ENCODE results near the gene TCF4.

The TCF4 gene

DNA sequence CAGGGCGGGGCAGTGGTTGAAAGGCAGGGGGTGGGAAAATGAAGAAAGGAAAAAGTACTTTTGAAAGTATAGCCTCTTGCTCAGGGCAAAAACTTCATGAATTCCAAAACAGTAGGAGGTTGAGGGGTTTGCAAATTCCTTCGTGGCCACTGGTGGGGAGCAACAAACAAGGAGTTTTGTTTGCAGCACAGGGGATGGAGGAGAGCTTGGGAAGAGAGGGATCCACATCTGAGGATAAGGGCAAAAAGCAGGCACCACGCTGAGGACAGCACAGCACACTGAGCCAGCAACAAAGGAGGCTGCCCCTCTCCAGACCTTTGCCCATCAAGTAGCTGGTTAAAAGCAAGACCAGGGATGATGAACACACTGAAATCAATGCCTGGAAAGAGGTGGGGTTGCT, 148.9 kb downstream of the TCF4 start:
- DNase-seq (ENCODE audit: low read depth in 3 of 3), result no peak

DNA sequence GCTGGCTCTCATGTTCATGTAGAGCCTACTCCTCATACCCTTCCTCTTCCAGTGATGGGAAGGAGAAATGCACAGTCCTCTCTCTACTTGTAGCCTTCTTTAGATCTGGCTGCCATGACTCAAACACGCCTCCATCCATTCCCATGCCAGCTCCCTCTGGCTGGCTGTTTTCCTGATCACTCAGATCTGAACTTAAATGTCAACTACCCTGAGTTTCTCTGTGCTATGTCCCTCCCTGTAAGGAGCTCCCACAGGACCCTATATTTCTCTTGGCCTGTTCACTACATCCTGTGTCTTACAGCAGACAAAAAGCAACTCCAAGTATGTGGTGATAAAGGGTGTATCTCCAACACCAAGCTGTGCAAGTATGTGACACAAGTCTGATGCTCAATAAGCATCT, 152.4 kb downstream of the TCF4 start:
- no peak for DNase-seq (ENCODE audit: low read depth in 3 of 3)

DNA sequence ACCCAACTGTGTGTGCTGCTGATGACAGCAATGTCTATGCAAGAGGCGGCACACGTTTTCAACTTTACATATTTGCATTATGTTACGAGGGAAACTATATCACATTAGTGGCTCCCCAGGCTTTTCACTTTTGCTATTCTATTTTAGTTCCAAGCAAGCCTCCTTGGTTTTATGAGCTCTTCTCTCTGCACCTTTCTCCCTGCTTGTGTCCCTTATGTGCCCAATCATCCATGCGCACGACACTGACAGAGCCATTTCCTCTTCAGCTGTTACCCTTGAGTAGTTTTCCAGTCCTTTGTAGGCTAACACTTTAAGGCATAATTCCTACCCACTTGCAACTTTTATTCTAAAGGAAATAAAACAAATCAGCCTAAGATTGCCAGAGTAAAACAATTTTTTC, 154.3 kb downstream of the TCF4 start:
- no peak for DNase-seq (ENCODE audit: low read depth in 3 of 3)

DNA sequence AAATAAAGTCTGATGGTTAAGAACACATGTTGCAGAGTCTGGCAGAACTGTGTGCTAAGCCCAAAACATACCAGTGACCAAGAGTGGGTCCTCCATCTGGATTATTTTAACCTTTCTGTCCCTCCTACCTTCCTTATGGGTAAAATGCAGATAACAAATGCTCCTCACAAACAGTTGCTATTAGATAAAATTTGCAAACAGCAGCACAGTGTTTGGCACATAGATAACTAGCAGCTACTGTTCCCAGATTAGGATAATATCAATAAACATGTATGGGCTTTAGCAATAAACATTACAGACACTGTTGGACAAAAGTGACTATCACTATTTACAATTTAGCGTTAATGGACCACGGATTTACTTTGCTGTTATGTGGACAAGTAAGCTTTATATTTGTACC, 154.9 kb downstream of the TCF4 start:
- no peak for DNase-seq (ENCODE audit: low read depth in 3 of 3)

DNA sequence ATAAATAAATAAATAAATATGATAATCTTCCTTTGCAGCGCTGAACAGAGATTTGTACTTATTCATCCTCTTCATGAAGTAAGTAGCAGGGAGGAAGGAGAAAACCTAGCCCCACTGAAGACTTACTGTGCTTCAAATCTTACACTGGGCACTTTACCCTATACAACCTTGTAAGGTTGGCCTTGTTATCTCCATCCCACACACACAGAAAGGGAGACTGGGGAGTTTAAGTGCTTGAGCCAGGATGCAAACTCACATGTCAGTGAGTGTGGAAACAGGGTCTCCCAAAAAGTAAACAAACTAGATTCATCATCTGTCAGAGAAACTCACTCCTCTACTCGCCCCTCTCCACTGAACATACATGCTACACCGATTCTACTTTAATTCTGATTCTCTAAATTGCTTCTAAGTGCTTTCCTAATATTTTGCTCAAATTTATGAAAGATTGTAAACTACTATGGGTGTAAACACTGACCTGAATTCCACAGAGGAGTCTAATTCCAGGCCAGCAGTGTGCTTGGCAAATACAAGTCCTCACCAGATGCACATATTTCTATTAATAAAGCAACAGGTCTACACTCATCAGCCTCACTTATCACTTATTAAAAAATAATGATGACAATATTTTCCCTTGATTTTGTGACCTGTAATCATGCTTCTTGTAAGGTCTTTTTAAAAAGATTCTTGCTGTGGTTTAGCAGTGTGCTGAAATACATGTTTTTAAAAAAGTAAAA, 155.5 kb downstream of the TCF4 start:
- DNase-seq (ENCODE audit: low read depth in 3 of 3), result no peak

DNA sequence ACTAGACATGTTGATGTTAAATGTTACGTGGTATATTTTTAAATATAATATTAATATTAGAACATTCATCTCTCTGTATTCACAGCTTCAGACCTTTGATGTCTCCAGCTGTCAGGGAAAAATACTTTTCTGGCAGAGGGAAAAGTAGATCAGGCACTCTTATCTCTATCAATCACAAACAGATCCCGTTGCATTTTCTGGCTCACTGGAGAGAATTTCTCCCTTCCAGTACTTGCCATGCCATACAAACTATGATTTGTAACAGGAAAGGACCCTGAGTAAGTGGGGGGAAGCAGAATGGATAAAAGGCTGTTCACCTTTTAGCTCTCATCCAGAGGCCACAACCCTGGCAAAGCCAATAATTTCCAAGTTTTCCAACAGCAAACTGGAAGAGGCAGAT, 158.0 kb downstream of the TCF4 start:
- no peak for DNase-seq (ENCODE audit: low read depth in 3 of 3)

DNA sequence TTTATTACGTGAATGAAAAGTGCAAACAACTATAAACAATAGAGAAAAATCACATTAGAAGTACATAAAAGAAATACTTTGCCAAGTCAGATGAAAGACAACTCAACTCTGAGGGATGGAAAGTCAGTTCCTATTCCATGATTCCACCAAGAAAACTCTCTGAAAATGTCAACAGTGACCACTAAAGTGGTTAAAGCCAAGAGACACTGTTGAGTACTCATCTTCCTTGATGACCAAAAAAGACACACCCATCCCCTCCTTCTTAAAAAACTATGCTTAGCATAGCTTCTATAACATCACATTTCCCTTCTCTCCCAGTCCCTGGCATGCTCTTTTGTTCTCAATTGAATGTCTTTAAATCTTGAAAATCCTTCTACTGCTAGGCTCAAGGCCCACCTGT, 160.0 kb downstream of the TCF4 start:
- DNase-seq (ENCODE audit: low read depth in 3 of 3), result no peak

DNA sequence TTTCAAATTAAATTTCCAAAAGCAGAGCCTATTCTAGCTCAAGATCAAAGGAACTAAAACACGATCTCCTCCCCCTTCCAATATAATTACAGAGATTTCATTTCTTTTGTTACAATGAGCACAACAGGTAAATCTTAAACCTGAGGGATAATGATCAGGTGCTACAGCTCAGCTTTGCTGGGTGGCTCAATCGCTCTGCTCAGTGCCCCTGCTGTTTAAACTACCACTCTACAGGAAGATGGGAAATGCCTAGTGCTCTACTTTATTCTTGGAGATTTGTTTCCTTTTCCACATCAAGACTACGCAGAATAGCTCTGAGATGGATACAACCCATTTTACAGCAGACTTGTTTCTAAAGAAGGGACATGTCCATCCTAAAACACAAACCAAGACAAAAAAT, 162.3 kb downstream of the TCF4 start:
- no peak for DNase-seq (ENCODE audit: low read depth in 3 of 3)

DNA sequence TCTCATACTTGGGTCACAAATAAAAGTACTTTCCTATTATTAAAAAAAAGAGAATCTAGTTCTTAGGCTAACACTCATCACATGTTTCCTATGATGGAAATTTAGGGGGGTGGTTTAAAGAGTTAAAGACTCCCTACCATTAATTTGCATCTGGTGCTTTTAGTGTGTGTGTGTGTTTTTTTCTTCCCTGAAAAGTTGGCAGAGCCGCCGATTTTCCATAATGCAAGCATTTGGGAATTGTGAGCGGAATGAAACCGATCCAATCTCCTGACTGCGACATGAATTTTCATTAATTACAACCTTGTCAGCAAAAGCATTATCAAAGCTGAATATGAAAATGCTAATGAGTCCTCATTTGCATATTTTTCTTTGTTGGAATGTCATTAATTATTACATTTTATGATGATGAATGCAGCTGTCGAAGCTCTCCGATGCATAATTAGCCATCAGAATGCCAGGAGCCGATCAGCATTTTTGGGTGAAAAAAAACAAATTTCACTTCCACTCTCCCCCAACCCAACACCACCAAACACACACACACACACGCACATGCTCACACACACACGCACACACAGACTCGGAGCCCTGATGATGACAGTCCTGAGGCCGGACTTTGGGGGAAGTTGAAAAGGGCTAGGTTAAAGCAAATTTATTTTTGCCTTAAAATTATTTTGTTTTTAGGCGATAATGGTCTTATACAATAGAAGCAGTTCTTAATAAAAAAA, 165.4 kb downstream of the TCF4 start:
- no peak for DNase-seq (ENCODE audit: low read depth in 3 of 3)

DNA sequence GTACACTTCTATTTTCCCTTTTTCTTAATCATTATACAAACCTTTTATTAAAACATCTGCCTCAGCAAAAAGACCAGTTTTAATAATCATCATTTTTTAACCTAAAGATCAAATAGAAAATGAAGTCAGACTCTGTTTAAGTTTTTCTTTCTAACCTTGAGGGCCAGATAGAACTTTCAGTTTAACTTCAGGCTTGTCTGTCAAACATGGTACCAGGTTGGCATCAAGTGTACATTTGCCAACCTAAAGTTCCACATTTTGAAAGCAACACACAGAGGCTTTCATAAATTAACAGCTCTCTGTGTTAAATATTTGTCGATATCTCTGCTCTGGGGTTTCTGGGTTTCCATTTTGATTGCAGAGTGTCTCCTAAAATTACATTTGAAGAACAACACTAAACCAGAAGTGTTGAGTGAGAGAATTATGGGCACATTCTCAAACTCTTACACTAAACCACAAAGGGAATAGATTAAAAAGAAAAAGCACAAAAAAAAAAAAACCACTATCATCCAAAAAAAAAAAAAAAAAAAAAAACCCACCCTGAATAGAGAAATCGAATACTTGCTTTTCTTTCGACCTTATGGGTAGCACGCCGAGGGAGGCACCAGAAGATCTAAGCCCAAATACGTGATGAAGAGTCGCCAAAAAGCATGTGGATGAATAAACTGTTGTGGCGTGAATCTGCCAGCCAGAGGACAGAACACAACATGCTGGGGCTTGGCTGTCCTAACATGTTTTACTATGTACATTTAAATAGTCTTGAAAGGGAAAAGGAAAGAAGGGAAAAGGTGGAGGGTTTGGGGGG, 166.2 kb downstream of the TCF4 start:
- DNase-seq (ENCODE audit: low read depth in 3 of 3), result no peak

DNA sequence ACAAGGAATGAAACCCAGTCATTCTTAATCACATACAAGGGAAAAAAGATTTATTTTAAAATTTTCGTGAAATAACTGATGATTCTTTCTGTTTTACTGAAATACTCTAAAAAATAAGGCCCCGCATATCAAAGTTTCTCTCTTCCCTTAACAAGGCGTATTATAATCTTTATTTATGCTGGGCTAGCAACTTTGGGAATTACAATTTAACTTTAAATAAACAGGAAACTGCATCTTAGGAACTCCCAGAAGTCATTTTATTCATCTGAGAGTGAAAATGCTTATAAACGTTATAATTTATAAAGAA, 166.7 kb downstream of the TCF4 start:
- DNase-seq (ENCODE audit: low read depth in 3 of 3), result no peak

DNA sequence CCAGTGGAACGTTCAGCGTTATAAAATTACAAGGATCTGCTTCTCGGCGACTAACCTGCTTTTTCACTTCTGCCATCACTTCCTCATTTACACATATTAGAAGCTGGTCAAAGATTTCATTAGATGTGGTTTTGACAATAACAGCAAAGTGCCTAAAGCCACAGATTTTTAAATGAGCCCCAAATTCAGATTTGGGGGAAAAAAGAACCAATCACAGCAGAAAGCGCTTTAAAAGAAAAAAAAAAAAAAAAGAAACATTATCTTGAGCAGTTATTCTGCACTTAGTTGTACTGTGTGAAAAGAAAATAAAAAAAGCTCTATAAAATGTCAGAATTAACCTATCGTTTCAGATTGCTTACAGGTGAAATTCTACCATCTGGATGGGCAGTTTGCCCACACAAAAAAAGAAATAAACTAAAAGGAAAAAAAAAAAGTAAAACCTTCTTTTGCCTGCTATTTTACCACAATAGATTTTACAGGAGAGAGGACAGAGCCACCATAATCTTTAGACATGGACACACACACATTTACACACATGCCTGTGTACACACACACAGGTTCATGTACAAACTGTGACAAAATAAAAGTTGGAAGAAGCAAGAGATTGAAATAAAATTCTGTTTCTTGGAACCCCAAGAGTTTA, 167.2 kb downstream of the TCF4 start:
- no peak for DNase-seq (ENCODE audit: low read depth in 3 of 3)

DNA sequence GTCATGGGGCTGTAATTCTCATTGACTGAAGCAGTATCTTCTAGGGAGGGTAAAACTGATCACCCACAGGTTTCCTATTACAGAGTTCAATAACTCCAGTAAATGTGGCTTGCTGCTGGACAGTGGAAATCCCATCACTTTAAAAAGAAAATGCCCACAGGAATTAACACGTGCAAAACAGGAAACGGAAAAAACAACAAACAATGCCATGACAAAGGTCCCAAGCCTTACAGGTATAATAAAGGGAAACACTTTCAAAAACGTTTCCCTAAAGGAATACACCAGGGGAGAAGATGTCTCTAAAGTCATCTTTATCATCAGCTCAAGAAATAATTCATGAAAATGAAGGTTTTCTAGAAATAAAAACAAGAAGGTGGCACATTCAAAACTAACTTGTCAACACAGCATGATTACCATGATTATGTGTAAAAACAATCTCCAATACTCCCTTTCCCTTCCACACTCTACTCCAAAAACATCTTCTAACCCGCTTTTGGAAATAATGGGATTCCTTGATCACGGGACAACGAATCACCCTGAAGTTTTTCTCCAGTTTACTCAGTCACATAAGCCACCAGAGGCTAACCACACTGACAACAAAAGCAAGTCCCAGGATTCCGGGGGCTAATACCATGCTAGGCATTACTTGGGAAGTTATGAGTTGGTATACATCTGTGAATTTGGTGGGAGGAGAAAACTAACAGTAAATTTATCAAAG, 167.9 kb downstream of the TCF4 start:
- no peak for DNase-seq (ENCODE audit: low read depth in 3 of 3)

DNA sequence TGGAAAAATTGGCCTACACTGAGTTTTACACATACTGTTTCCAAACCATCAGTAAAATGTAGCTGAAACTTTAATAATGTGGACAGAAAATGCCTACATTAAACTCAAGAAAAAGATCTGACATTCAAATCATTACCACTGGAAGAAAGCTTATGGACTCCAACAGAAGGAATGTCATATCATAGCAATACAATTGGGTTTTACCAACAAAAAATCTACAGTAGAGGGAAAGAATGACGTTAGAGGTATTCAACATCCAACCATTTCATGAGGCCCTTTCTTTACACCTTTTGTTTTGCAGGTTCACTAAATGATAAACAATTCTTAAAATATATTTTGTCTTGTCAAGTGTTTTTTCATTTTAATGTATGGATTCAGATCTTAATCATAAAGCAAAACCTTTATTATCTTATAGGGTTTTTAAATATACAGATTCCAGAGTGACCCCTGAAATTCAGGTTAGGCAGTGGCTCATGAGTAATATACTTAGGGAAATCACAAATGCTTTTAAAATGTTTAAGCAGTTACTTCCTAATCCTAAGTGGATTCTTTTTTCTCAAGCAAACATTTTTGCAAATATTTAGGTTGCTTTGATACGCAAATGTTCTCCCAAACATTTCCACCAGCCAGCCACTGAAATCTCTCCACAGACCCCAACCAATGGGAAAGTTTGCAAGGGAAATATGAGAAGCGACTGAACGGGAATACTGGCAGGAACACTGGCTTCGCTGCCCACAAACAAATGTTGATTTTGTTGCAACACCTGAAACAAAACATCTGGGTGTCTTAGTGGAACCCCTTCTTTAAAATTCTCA, 168.7 kb downstream of the TCF4 start:
- DNase-seq (ENCODE audit: low read depth in 3 of 3), result no peak

DNA sequence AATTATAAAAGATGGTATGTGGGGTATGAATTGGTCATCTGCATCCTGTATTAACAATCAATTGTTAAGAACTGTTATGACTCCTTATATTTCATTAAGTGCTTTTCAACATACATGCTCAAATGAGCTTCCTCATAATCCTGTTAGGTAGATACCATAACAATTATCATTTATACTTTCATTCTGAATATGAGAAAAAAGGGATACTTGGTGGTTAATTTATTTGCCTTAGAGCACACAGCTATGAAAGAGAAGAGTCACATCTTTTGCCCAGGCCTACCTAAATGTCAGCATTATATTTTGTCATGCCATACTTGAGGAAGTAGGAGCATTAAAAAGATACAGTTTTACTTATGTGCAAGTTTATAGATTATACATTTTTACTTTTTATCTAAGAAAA, 169.6 kb downstream of the TCF4 start:
- no peak for DNase-seq (ENCODE audit: low read depth in 3 of 3)

DNA sequence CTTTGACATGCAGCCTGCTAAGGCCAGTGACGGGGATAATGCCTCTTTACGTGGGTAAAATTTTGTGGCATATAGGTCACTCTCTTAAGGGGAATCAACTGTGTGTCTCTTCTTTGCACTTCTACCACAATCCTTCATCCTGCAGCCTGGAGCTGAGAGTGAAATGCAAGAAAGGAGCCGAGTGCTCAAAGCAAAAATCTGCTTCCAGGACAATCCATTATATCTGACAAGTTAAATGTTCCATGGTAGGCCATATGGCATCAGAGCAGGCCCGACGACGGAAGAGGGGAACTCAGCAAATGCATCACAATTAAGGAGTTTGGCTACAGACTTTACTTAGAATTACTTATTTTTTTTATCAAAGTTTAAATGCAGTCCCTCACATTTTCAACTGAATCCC, 171.2 kb downstream of the TCF4 start:
- DNase-seq (ENCODE audit: low read depth in 3 of 3), result no peak

DNA sequence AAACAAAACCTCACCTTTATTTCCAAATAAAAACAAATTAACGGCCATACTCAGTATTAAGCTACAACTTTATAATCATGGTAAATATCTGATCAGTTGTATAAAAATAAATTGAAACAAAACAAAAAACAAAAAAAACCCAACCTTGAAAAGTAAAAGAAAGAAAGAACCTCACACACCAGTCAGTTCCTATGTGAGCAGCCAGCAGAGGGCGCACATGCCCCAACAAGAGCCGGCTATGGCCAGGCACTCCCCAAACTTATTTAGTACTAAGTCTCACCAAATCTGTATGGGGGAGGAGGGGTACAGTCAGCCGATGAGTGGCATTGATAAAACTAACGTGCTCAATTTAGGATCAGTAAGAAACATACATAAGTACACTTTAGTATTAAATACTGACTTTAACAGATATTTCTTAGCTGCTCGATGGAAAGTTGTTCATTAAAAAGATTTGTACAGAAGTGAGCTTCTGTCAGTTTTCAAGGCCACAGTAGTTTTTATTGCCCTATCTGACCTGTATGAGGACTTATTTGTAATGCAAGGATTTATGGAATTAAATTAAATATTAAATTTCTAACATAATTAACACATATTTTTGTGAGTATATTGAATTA, 172.6 kb downstream of the TCF4 start:
- peak; percentile 37 to 74 (median 52) for DNase-seq (ENCODE audit: low read depth in 3 of 3)

DNA sequence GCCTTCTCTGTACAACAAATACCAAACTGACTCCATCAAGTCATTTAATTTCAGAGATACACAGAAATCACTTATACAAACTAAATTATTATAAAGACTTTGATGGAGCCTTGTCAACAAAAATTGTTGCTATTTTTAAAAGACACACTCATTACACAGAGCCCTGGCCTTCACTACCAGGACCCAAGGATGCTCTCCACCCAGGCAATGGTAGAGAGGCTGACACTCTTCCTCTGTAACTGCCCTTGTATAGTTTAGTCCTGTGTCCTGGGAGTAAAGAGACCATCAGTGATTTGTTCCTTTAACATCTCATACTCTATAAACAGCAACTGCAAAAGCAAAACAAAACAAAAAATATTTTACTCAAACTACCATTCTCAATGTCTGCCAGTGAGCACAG, 173.5 kb downstream of the TCF4 start:
- no peak for DNase-seq (ENCODE audit: low read depth in 3 of 3)

DNA sequence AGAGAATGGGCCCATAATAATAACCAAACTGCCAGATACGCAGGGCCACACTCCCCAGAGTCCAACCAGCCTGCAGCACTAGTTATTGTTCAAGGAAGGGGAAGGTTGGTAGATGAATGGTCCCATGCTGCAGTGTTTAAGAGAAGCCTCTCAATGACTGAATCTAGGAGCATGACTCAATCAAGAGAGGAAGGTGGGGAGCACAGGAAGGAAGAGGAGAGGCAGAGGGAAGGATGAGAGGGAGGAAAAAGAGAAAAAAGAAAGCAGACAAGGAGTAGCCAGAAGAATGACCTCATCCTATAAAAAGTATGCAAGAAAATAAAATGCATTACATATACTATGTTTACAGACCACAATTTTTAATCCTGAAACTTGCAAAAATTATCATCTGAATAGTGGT, 174.5 kb downstream of the TCF4 start:
- DNase-seq (ENCODE audit: low read depth in 3 of 3), result no peak

DNA sequence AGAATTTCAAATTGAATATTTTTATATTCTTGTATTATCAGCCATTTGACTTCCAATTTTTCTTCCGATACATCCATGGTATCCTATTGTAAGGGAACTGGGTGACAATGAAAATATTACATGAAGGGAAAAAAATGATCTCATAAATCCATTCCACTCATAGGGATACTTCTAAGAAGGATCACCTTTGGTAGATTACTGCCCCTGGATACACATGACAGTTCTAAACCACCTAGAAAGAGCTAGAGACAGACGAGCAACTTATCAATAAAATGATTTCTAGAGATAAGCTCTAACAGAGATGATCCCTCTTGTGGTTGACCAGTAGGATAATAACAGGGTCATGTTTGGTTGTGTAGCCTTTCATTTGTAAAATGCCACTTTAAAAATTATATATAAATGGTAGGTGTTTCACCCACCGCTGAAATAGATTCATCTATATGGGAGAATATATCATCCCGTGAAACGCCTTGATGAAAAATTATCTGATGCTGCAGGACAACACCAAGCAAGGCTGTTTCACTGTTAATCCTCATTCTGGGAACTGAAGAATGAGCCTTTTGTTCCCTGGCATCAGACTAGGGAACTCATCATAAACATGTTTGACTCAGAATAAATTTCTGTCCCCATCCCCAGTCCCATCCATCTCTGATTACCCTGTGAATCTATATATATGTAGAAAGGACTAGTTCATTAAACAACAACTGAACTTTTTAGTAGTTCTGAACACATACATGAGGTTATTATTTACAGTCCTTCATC, 180.0 kb downstream of the TCF4 start:
- no peak for DNase-seq (ENCODE audit: low read depth in 3 of 3)
